ENCODE data around the gene NCKAP5. TPM values are rescaled to one million over a fixed set of nuclear protein-coding genes. Genes with fewer than 3 reads are reported as not detected.

The NCKAP5 gene
- total RNA-seq, 5 donors from 2014 or later (not counting 1 experiment from before 2014, with no cell fraction given), result 0.06 TPM; not detected in 4

DNA sequence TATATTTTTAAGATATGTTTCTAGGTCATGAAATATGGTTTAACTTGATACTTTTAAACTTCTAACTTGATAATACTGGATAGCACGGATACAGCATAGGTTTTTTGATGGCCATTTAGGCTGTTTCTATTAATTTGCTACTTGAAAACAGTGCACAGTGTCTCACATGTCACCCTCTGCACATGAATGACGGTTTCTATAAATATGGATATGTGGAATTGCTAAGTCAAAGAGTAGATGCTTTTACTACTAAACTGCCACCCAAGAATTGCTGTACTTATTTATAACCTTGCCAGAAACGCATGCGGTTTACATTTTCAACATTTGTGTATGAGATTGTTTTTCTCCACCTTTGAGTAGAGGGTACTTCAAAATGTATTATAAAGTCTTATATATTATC, 723.7 kb downstream of the NCKAP5 start:
- H3K4me1 ChIP-seq (ENCODE audit: control insufficient read depth in 1 of 2, extremely low read depth in 1 of 2, insufficient read depth in 2 of 2, low read length in 2 of 2), result no peaks in the 10 kb centered on the region

DNA sequence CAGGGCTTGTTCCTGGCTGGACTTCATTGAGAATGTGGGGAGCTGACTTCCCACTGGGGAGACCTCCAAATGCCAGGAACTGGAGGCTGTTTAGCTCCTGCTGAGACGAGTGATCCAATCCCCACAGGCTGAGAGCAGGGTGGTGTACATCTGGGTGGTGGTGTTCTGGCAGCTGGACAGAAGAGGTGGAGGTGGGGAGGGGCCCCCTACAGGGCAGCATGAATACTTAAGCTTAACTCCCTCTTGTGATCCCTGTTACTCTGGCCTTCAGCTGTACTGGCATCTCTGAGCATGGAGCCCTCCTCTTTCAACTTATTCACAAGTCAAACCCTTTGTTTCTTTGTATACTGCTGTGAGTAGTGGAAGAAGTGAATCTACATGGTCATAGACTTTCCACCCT, 730.5 kb downstream of the NCKAP5 start:
- Mint-ChIP-seq H3K27ac (no peak overlapping the region), H3K9me3 (peaks cover 5 to 21% (median 11%) of the 10 kb centered on the region in 3 donors), H3K4me3 (no peak overlapping the region), H3K4me1 (no peaks in the 10 kb centered on the region), H3K27me3 (no peaks in the 10 kb centered on the region), H3K36me3 (no peaks in the 10 kb centered on the region)
- DNase-seq, result no peak
- CTCF ChIA-PET, result no interaction called here
- no peaks in the 10 kb centered on the region for H3K36me3 ChIP-seq (ENCODE audit: control insufficient read depth in 2 of 2, extremely low read depth in 1 of 2, insufficient read depth in 1 of 2, low read length in 1 of 2)
- H3K9me3 ChIP-seq, result no peaks in the 10 kb centered on the region
- no peak overlapping the region for H3K27ac ChIP-seq (ENCODE audit: low read length)
- no peak for ATAC-seq (replicated peaks in 1 of 4)
- no CpG with 5 or more reads among the region's 1 CpG for WGBS (ENCODE audit: insufficient coverage)
- H3K27me3 ChIP-seq (replicated peaks in 1 of 2; ENCODE audit: control insufficient read depth in 2 of 2, extremely low read depth in 1 of 2, insufficient read depth in 2 of 2, low read length in 1 of 2), result no peaks in the 10 kb centered on the region
- H3K4me1 ChIP-seq (ENCODE audit: control insufficient read depth in 1 of 2, extremely low read depth in 1 of 2, insufficient read depth in 2 of 2, low read length in 2 of 2), result no peaks in the 10 kb centered on the region
- POLR2A ChIA-PET, result no interaction called here
- H3K4me3 ChIP-seq (ENCODE audit: control insufficient read depth in 1 of 2, extremely low read depth in 1 of 2, low read length in 1 of 2), result no peak overlapping the region

More for the DNA sequence above, 723.7 kb downstream of the NCKAP5 start:
- Histone ChIP-seq H3K27ac (ENCODE audit: low read length) (no peak overlapping the region), H3K4me3 (ENCODE audit: control insufficient read depth in 1 of 2, extremely low read depth in 1 of 2, low read length in 1 of 2) (no peak overlapping the region), H3K9me3 (no peaks in the 10 kb centered on the region), H3K27me3 (replicated peaks in 1 of 2; ENCODE audit: control insufficient read depth in 2 of 2, extremely low read depth in 1 of 2, insufficient read depth in 2 of 2, low read length in 1 of 2) (no peaks in the 10 kb centered on the region), H3K36me3 (ENCODE audit: control insufficient read depth in 2 of 2, extremely low read depth in 1 of 2, insufficient read depth in 1 of 2, low read length in 1 of 2) (no peaks in the 10 kb centered on the region)
- no peak for DNase-seq
- ChIA-PET POLR2A (no interaction called here), CTCF (no interaction called here)
- no peak overlapping the region for H3K4me3 Mint-ChIP-seq
- no peak overlapping the region for H3K27ac Mint-ChIP-seq
- H3K27me3 Mint-ChIP-seq, result no peaks in the 10 kb centered on the region
- no peaks in the 10 kb centered on the region for H3K36me3 Mint-ChIP-seq
- no CpG with 5 or more reads among the region's 4 CpGs for WGBS (ENCODE audit: insufficient coverage)
- no peaks in the 10 kb centered on the region for H3K9me3 Mint-ChIP-seq
- ATAC-seq (replicated peaks in 1 of 4), result no peak
- H3K4me1 Mint-ChIP-seq, result no peaks in the 10 kb centered on the region

DNA sequence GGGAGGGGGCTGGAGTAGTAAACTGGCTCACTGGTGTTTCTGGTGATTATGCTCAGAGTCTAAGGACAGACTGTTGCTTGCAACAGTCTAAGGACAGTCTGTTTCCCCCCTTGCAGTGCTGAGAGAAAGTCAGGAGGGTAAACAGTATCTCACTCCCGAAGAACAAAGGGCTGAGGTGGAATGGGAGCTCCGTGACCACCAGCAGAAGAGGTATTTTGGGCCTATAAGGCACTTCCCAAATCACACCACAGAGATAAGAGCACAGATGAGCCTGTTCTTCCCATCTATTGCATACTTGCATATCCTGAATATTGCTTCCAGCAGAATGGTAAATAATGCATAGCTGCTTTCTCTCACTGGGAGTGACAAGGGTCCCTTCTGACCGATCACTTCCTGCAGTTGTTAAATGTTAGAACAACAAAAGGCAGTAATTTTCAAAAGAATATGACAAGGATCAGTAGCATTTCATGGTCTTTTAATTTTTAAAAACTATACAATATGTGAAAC, 737.9 kb downstream of the NCKAP5 start:
- DNase-seq, result no peak
- H3K27ac Mint-ChIP-seq, result no peak overlapping the region
- H3K4me1 Mint-ChIP-seq, result no peaks in the 10 kb centered on the region
- Histone ChIP-seq H3K9me3 (no peaks in the 10 kb centered on the region), H3K27me3 (replicated peaks in 1 of 2; ENCODE audit: control insufficient read depth in 2 of 2, extremely low read depth in 1 of 2, insufficient read depth in 2 of 2, low read length in 1 of 2) (no peaks in the 10 kb centered on the region), H3K36me3 (ENCODE audit: control insufficient read depth in 2 of 2, extremely low read depth in 1 of 2, insufficient read depth in 1 of 2, low read length in 1 of 2) (no peaks in the 10 kb centered on the region), H3K4me1 (ENCODE audit: control insufficient read depth in 1 of 2, extremely low read depth in 1 of 2, insufficient read depth in 2 of 2, low read length in 2 of 2) (no peaks in the 10 kb centered on the region), H3K4me3 (ENCODE audit: control insufficient read depth in 1 of 2, extremely low read depth in 1 of 2, low read length in 1 of 2) (no peak overlapping the region), H3K27ac (ENCODE audit: low read length) (no peak overlapping the region)
- no peak for ATAC-seq (replicated peaks in 1 of 4)
- H3K4me3 Mint-ChIP-seq, result no peak overlapping the region
- WGBS (ENCODE audit: insufficient coverage), result 47% methylated on average over 2 of the region's 3 CpGs
- H3K36me3 Mint-ChIP-seq, result no peaks in the 10 kb centered on the region
- ChIA-PET POLR2A (no interaction called here), CTCF (interaction anchor here in 1 of 2 donors (0.7 kb wide), 1 partner anchor 84 kb away, joined by 4 read pairs; no protein-coding TSS in a partner anchor)
- peaks cover 12 to 15% (median 14%) of the 10 kb centered on the region in 3 donors for H3K9me3 Mint-ChIP-seq
- H3K27me3 Mint-ChIP-seq, result no peaks in the 10 kb centered on the region

DNA sequence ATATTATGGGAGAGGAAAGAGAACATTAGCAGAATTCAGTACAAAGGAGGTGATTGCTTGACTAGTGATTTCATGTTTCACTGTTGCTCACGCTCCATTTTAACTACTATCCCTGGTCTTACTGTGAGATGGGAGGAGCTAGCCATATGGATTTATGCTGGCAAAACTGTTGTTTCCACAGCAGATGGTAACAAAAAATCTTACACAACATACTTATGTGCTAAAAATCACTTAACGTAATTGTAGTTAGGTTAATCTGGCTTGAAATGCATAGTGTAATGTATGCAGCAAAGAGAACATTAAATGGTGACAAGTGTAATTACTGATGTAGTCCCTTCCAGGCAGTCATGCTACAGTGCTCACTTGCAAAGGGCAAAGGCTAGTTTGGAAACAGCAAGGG, 742.7 kb downstream of the NCKAP5 start:
- Mint-ChIP-seq H3K4me3 (no peak overlapping the region), H3K4me1 (no peaks in the 10 kb centered on the region), H3K27ac (no peak overlapping the region), H3K9me3 (peaks cover 0 to 8% (median 4%) of the 10 kb centered on the region in 3 donors), H3K27me3 (no peaks in the 10 kb centered on the region), H3K36me3 (no peaks in the 10 kb centered on the region)
- H3K9me3 ChIP-seq, result no peaks in the 10 kb centered on the region
- CTCF ChIA-PET, result no interaction called here
- POLR2A ChIA-PET, result no interaction called here
- H3K36me3 ChIP-seq (ENCODE audit: control insufficient read depth in 2 of 2, extremely low read depth in 1 of 2, insufficient read depth in 1 of 2, low read length in 1 of 2), result no peaks in the 10 kb centered on the region
- DNase-seq (no peak), ATAC-seq (replicated peaks in 1 of 4) (no peak)
- WGBS (ENCODE audit: insufficient coverage), result no CpG with 5 or more reads among the region's 2 CpGs
- H3K4me3 ChIP-seq (ENCODE audit: control insufficient read depth in 1 of 2, extremely low read depth in 1 of 2, low read length in 1 of 2), result no peak overlapping the region
- no peak overlapping the region for H3K27ac ChIP-seq (ENCODE audit: low read length)
- H3K4me1 ChIP-seq (ENCODE audit: control insufficient read depth in 1 of 2, extremely low read depth in 1 of 2, insufficient read depth in 2 of 2, low read length in 2 of 2), result no peaks in the 10 kb centered on the region
- H3K27me3 ChIP-seq (replicated peaks in 1 of 2; ENCODE audit: control insufficient read depth in 2 of 2, extremely low read depth in 1 of 2, insufficient read depth in 2 of 2, low read length in 1 of 2), result no peaks in the 10 kb centered on the region

DNA sequence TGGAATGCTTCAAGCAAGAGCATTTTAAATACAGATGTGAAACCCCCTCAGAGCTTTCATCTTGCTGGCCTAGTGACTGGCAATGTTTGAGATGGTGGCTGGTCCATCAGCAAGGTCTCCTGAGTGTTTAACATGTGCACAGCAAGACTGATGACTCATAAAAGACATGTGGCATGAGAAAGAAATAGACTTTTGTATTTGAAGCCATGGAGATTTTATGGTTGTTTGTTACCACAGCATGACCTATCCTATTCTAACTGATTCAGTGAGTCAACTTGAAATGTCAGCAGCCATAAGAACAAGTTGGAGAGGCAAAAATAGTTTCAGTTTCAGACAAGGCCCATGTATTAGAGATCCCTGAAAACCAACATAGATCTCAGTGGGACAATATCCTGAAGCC, 743.5 kb downstream of the NCKAP5 start:
- peaks cover 0 to 8% (median 4%) of the 10 kb centered on the region in 3 donors for H3K9me3 Mint-ChIP-seq
- no peaks in the 10 kb centered on the region for H3K27me3 Mint-ChIP-seq
- H3K4me1 Mint-ChIP-seq, result no peaks in the 10 kb centered on the region
- CTCF ChIA-PET, result no interaction called here
- no peak for DNase-seq
- no peak overlapping the region for H3K4me3 Mint-ChIP-seq
- no peak for ATAC-seq (replicated peaks in 1 of 4)
- Histone ChIP-seq H3K27me3 (replicated peaks in 1 of 2; ENCODE audit: control insufficient read depth in 2 of 2, extremely low read depth in 1 of 2, insufficient read depth in 2 of 2, low read length in 1 of 2) (no peaks in the 10 kb centered on the region), H3K4me1 (ENCODE audit: control insufficient read depth in 1 of 2, extremely low read depth in 1 of 2, insufficient read depth in 2 of 2, low read length in 2 of 2) (no peaks in the 10 kb centered on the region), H3K36me3 (ENCODE audit: control insufficient read depth in 2 of 2, extremely low read depth in 1 of 2, insufficient read depth in 1 of 2, low read length in 1 of 2) (no peaks in the 10 kb centered on the region), H3K4me3 (ENCODE audit: control insufficient read depth in 1 of 2, extremely low read depth in 1 of 2, low read length in 1 of 2) (no peak overlapping the region), H3K9me3 (no peaks in the 10 kb centered on the region), H3K27ac (ENCODE audit: low read length) (no peak overlapping the region)
- no peaks in the 10 kb centered on the region for H3K36me3 Mint-ChIP-seq
- POLR2A ChIA-PET, result no interaction called here
- no peak overlapping the region for H3K27ac Mint-ChIP-seq

DNA sequence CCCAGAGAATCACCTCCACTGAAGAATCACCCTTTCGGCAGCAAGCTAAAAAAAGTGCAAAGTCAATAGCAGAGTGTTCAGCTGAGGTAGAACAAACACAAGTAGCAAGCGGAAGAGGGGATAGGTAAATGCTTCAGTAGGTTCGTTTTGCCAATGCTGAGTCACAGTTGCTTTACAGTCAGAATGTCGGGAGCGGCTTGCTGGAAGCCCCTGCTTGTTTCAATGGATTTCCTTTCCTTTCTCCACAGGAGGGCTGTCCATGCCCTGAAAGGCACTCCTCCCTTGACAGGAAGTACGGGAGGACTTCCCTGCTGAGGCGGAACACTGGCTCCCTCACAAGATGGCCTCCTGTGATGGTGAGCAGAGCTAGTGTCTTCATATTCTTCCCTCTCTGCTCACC, 752.0 kb downstream of the NCKAP5 start:
- H3K9me3 ChIP-seq, result no peaks in the 10 kb centered on the region
- no peaks in the 10 kb centered on the region for H3K4me1 ChIP-seq (ENCODE audit: control insufficient read depth in 1 of 2, extremely low read depth in 1 of 2, insufficient read depth in 2 of 2, low read length in 2 of 2)
- POLR2A ChIA-PET, result no interaction called here
- WGBS (ENCODE audit: insufficient coverage), result 89% methylated on average over 6 of the region's 7 CpGs
- Mint-ChIP-seq H3K27me3 (peaks cover 0 to 9% of the 10 kb centered on the region in 2 donors), H3K9me3 (no peaks in the 10 kb centered on the region), H3K36me3 (no peaks in the 10 kb centered on the region), H3K27ac (no peak overlapping the region), H3K4me1 (no peaks in the 10 kb centered on the region), H3K4me3 (no peak overlapping the region)
- ATAC-seq (replicated peaks in 1 of 4) (no peak), DNase-seq (no peak)
- no peak overlapping the region for H3K4me3 ChIP-seq (ENCODE audit: control insufficient read depth in 1 of 2, extremely low read depth in 1 of 2, low read length in 1 of 2)
- H3K36me3 ChIP-seq (ENCODE audit: control insufficient read depth in 2 of 2, extremely low read depth in 1 of 2, insufficient read depth in 1 of 2, low read length in 1 of 2), result no peaks in the 10 kb centered on the region
- no peaks in the 10 kb centered on the region for H3K27me3 ChIP-seq (replicated peaks in 1 of 2; ENCODE audit: control insufficient read depth in 2 of 2, extremely low read depth in 1 of 2, insufficient read depth in 2 of 2, low read length in 1 of 2)
- no peak overlapping the region for H3K27ac ChIP-seq (ENCODE audit: low read length)
- CTCF ChIA-PET, result no interaction called here

DNA sequence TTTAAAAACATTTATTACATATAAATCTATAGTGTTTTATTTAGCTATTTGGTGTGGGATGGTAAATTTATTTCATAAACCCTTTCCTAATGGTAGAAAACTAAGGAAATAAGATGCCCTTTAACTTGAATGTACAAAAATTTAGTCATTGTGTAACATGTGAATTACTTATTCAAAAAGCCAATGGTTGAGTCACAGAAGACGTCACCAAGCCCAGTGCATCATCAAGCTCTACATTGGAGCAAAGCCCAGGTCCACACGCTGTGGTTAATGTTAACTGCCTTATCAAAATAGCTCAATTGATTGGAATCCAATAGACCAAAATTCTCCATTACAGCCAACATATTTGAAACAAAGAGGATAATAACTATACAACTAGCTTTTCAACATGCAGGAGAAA, 752.7 kb downstream of the NCKAP5 start:
- CTCF ChIA-PET, result no interaction called here
- WGBS (ENCODE audit: insufficient coverage), result 80% methylated on average over 1 of the region's 2 CpGs

More for the DNA sequence above, 752.7 kb downstream of the NCKAP5 start:
- no peaks in the 10 kb centered on the region for H3K36me3 ChIP-seq (ENCODE audit: control insufficient read depth in 2 of 2, extremely low read depth in 1 of 2, insufficient read depth in 1 of 2, low read length in 1 of 2)
- H3K27ac ChIP-seq (ENCODE audit: low read length), result no peak overlapping the region
- H3K9me3 Mint-ChIP-seq, result peaks cover 0 to 6% (median 1%) of the 10 kb centered on the region in 3 donors
- H3K4me3 Mint-ChIP-seq, result no peak overlapping the region
- H3K4me1 ChIP-seq (ENCODE audit: control insufficient read depth in 1 of 2, extremely low read depth in 1 of 2, insufficient read depth in 2 of 2, low read length in 2 of 2), result no peaks in the 10 kb centered on the region
- ATAC-seq (replicated peaks in 1 of 4) (no peak), DNase-seq (no peak)
- no peaks in the 10 kb centered on the region for H3K4me1 Mint-ChIP-seq
- no peaks in the 10 kb centered on the region for H3K27me3 ChIP-seq (replicated peaks in 1 of 2; ENCODE audit: control insufficient read depth in 2 of 2, extremely low read depth in 1 of 2, insufficient read depth in 2 of 2, low read length in 1 of 2)
- no peaks in the 10 kb centered on the region for H3K36me3 Mint-ChIP-seq
- peaks cover 0 to 9% of the 10 kb centered on the region in 2 donors for H3K27me3 Mint-ChIP-seq
- POLR2A ChIA-PET, result no interaction called here
- H3K27ac Mint-ChIP-seq, result no peak overlapping the region
- H3K9me3 ChIP-seq, result no peaks in the 10 kb centered on the region
- H3K4me3 ChIP-seq (ENCODE audit: control insufficient read depth in 1 of 2, extremely low read depth in 1 of 2, low read length in 1 of 2), result no peak overlapping the region

Measured in T-cell (primary cell).